Measurements from ENCODE around the gene HRH1. TPM values are rescaled to one million over a fixed set of nuclear protein-coding genes. Genes with fewer than 3 reads are reported as not detected.

Gene HRH1
- total RNA-seq, 2 donors from 2014 or later, result 7.2 to 20.4 TPM

- Histone ChIP-seq H3K9me3 (no peaks in the 10 kb centered on the region), H3K27me3 (no peaks in the 10 kb centered on the region), H3K9ac (ENCODE audit: low read depth in 2 of 2, low read length in 2 of 2) (no peak overlapping the region), H3K4me3 (no peak overlapping the region), H3K27ac (no peak overlapping the region), H3K4me1 (no peaks in the 10 kb centered on the region), H3K36me3 (peaks cover 11% of the 10 kb centered on the region)
- intact Hi-C loops (cut with DNase I), result no loop called here
- no peak for TF ChIP-seq CTCF (IDR thresholded peaks at IDR 0.05)
- DNase-seq, result no peak
These were observed 157.9 kb downstream of the HRH1 start for GRCh38 chr3:11312166-11312565.

Other genes with a start within 250 kb of the HRH1 start
- under 1 TPM; 0.05 to 0.21 TPM for gene SLC6A1, start 161.7 kb upstream of the HRH1 start, total RNA-seq
- gene ATG7, start 117.9 kb downstream of the HRH1 start, total RNA-seq, result 10 to 100 TPM; 31.9 to 32.0 TPM